Parathyroid adenoma (tissue), 2 donors: ENCODE measurements around the gene TTC13.

Experiments
- H2AFZ ChIP-seq: fragments of 300-600 bp; sonication (generic); one replicate; pipeline ENCODE4 v1.7.0; 2017; ENCODE audit warnings: antibody characterized with exemption, mild to moderate bottlenecking
- H3K27ac ChIP-seq: fragments of 300-600 bp; sonication (generic); one replicate; pipeline ENCODE4 v1.7.0; 2017
- H3K27me3 ChIP-seq: fragments of 300-600 bp; sonication (generic); one replicate; pipeline ENCODE4 v1.7.0; 2017; ENCODE audit warnings: low read length; ENCODE audit not compliant: control insufficient read depth, insufficient read depth
- H3K36me3 ChIP-seq: fragments of 300-600 bp; sonication (generic); one replicate; pipeline ENCODE4 v1.7.0; 2017; ENCODE audit warnings: low read length; ENCODE audit not compliant: control insufficient read depth, insufficient read depth
- H3K4me1 ChIP-seq: fragments of 300-600 bp; sonication (generic); one replicate; pipeline ENCODE4 v1.7.0; 2017; ENCODE audit warnings: control low read depth
- H3K4me2 ChIP-seq: fragments of 300-600 bp; sonication (generic); one replicate; pipeline ENCODE4 v1.7.0; 2017; ENCODE audit warnings: low read length
- H3K4me3 ChIP-seq: fragments of 300-600 bp; sonication (generic); one replicate; pipeline ENCODE4 v1.7.0; 2017; ENCODE audit warnings: low read depth, low read length
- H3K79me2 ChIP-seq: fragments of 300-600 bp; sonication (generic); one replicate; pipeline ENCODE4 v1.7.0; 2017; ENCODE audit warnings: control low read depth
- H3K9ac ChIP-seq: fragments of 300-600 bp; sonication (generic); one replicate; pipeline ENCODE4 v1.7.0; 2017; ENCODE audit warnings: mild to moderate bottlenecking
- H3K9me3 ChIP-seq: fragments of 300-600 bp; sonication (generic); one replicate; pipeline ENCODE4 v1.7.0; 2017; ENCODE audit warnings: low read length; ENCODE audit not compliant: control insufficient read depth
- CTCF ChIP-seq: fragments of 300-600 bp; sonication (generic); IDR thresholded peaks from one replicate; pipeline ENCODE4 v1.7.0; 2017; ENCODE audit warnings: antibody characterized with exemption, mild to moderate bottlenecking
- donor health status: primary hyperparathyroidism.

Gene TTC13

GRCh38 chr1:230898144-230898543 lies 80.5 kb downstream of the TTC13 start:
- Histone ChIP-seq H3K27me3 (no peaks in the 10 kb centered on the region), H3K9ac (no peak overlapping the region), H2AFZ (no peak overlapping the region), H3K4me3 (no peak overlapping the region), H3K79me2 (no peaks in the 10 kb centered on the region), H3K36me3 (no peaks in the 10 kb centered on the region), H3K4me2 (no peak overlapping the region), H3K27ac (no peak overlapping the region), H3K4me1 (no peaks in the 10 kb centered on the region), H3K9me3 (no peaks in the 10 kb centered on the region)
- TF ChIP-seq CTCF: no peak

GRCh38 chr1:230896779-230897178 lies 81.9 kb downstream of the TTC13 start:
- H3K9ac ChIP-seq: no peak overlapping the region
- no peaks in the 10 kb centered on the region for H3K27me3 ChIP-seq
- no peak overlapping the region for H3K4me3 ChIP-seq
- H3K4me1 ChIP-seq: no peaks in the 10 kb centered on the region
- H2AFZ ChIP-seq: no peak overlapping the region
- TF ChIP-seq CTCF: no peak
- no peaks in the 10 kb centered on the region for H3K36me3 ChIP-seq
- no peaks in the 10 kb centered on the region for H3K79me2 ChIP-seq
- H3K27ac ChIP-seq: no peak overlapping the region
- H3K4me2 ChIP-seq: no peak overlapping the region
- H3K9me3 ChIP-seq: no peaks in the 10 kb centered on the region

- Histone ChIP-seq H3K27me3 (no peaks in the 10 kb centered on the region), H3K9me3 (no peaks in the 10 kb centered on the region), H3K36me3 (no peaks in the 10 kb centered on the region), H3K27ac (no peak overlapping the region), H3K9ac (no peak overlapping the region), H3K4me1 (no peaks in the 10 kb centered on the region), H3K79me2 (no peaks in the 10 kb centered on the region), H2AFZ (no peak overlapping the region), H3K4me3 (no peak overlapping the region), H3K4me2 (no peak overlapping the region)
- TF ChIP-seq CTCF: no peak
Measured at GRCh38 chr1:230895452-230895851, 83.2 kb downstream of the TTC13 start.

GRCh38 chr1:230894664-230895063 lies 84.0 kb downstream of the TTC13 start:
- no peak for TF ChIP-seq CTCF
- Histone ChIP-seq H3K79me2 (no peaks in the 10 kb centered on the region), H3K27me3 (no peaks in the 10 kb centered on the region), H3K27ac (no peak overlapping the region), H3K4me2 (no peak overlapping the region), H3K4me3 (no peak overlapping the region), H3K4me1 (no peaks in the 10 kb centered on the region), H3K36me3 (no peaks in the 10 kb centered on the region), H3K9me3 (no peaks in the 10 kb centered on the region), H2AFZ (no peak overlapping the region), H3K9ac (no peak overlapping the region)

- no peak for TF ChIP-seq CTCF
- Histone ChIP-seq H3K79me2 (no peaks in the 10 kb centered on the region), H3K4me1 (no peaks in the 10 kb centered on the region), H3K4me3 (no peak overlapping the region), H2AFZ (no peak overlapping the region), H3K9me3 (no peaks in the 10 kb centered on the region), H3K27me3 (no peaks in the 10 kb centered on the region), H3K9ac (no peak overlapping the region), H3K4me2 (no peak overlapping the region), H3K36me3 (no peaks in the 10 kb centered on the region), H3K27ac (no peak overlapping the region)
Measured at GRCh38 chr1:230894032-230894431, 84.6 kb downstream of the TTC13 start.
